Effector memory CD8-positive, alpha-beta T cell (primary cell): Measurements from ENCODE around the gene NET1.

Experiments used
- ATAC-seq: fragments of 150-1000 bp; cut with Tn5 transposase; replicated peaks from 2 replicates; pipeline ENCODE4 v1.10.0; 2021; ENCODE audit warnings: mild to moderate bottlenecking, moderate library complexity
- DNase-seq, 3 experiments: peaks; one replicate each; pipeline ENCODE4 v3.0.0; 2021
- H3K27ac Mint-ChIP-seq, 2 donors: one replicate each; pipeline ENCODE4 v1.8.0; 2022; ENCODE audit warnings: mild to moderate bottlenecking in 2 of 2, mixed read lengths in 2 of 2, moderate library complexity in 2 of 2
- H3K27me3 Mint-ChIP-seq, 2 donors: one replicate each; pipeline ENCODE4 v1.8.0; 2022; ENCODE audit warnings: mixed read lengths in 2 of 2
- H3K36me3 Mint-ChIP-seq: one replicate; pipeline ENCODE4 v1.8.0; 2022; ENCODE audit warnings: mild to moderate bottlenecking, moderate library complexity, mixed read lengths; ENCODE audit not compliant: insufficient read depth
- H3K4me1 Mint-ChIP-seq, 2 donors: one replicate each; pipeline ENCODE4 v1.8.0; 2022; ENCODE audit warnings: low read depth in 2 of 2, mixed read lengths in 2 of 2
- H3K4me3 Mint-ChIP-seq, 2 donors: one replicate each; pipeline ENCODE4 v1.8.0; 2022; ENCODE audit warnings: mild to moderate bottlenecking in 2 of 2, mixed read lengths in 2 of 2, moderate library complexity in 2 of 2
- H3K9me3 Mint-ChIP-seq, 2 donors: one replicate each; pipeline ENCODE4 v1.8.0; 2022; ENCODE audit warnings: mixed read lengths in 2 of 2

Gene NET1

DNA sequence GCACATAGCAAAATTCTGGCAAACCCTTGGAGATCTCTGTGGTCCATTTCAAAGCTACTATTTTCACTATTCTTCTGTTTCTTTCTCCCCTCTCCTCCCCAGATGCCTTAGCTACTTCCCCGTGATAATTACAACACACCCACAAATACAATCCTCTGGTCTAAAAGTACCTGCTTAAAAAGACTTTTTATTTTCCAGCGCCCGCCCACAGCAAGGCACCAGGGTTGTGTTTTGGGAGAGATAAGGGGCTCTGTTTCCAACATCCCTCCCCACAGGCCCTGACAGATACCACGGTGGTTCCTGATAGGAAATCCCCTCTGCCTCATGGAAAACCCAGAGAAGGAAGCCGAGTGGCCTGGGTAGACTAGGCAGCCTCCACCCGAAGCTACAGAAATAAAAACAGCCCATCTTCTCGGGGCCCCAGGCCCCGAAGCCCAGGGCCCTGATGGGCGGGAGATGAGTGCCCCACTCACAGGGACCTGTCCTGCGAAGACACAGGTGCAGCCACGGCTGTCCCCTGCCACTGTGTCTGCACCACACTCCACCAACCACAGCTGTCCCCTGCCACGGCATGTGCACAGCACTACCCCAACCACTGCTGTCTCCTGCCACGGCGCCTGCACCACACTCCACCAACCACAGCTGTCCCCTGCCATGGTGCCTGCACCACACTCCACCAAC is 67.3 kb downstream of the NET1 start:
- DNase-seq (no peak), ATAC-seq (no peak)
- no peaks in the 10 kb centered on the region for H3K9me3 Mint-ChIP-seq
- H3K27me3 Mint-ChIP-seq, result peaks cover 21 to 39% of the 10 kb centered on the region in 2 donors
- H3K27ac Mint-ChIP-seq, result no peak overlapping the region
- H3K4me3 Mint-ChIP-seq, result no peak overlapping the region
- H3K36me3 Mint-ChIP-seq, result no peaks in the 10 kb centered on the region
- H3K4me1 Mint-ChIP-seq, result no peaks in the 10 kb centered on the region

DNA sequence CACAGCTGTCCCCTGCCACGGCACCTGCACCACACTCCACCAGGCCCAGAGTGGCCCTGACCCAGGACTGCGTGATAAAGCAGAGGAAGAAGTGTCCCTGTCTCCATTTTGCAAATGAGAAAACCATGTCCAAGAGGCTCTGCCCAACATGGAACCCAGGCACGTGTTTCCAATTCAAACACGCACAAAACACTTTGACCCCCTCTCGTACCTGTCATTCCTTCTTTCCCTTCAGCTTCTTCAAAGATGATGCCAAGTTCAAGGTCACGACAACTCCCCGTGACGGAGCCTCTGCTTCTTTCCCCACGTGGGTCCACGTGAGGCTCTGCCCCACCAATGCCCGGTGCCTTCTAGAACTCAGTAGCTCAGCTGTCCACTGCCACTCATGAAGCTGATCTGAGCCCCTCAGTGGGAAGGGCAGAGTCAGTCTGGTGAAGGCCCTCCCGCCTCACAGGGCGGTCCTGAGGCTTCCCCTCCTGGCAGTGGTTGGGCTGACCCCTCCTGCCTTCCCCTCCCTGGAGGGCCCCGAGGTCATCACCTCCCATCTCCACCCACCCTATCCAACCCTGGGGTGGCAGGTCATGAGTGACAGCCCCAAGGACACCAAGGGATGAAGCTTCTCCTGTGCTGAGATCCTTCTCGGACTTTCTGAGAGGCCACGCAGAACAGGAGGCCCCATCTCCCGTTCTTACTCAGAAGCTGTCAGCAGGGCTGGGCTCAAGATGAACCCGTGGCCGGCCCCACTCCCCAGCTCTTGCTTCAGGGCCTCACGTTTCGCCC is 68.0 kb downstream of the NET1 start:
- Mint-ChIP-seq H3K27me3 (peaks cover 21 to 46% of the 10 kb centered on the region in 2 donors), H3K4me3 (no peak overlapping the region), H3K27ac (no peak overlapping the region), H3K4me1 (no peaks in the 10 kb centered on the region), H3K9me3 (no peaks in the 10 kb centered on the region), H3K36me3 (no peaks in the 10 kb centered on the region)
- ATAC-seq (no peak), DNase-seq (no peak)

DNA sequence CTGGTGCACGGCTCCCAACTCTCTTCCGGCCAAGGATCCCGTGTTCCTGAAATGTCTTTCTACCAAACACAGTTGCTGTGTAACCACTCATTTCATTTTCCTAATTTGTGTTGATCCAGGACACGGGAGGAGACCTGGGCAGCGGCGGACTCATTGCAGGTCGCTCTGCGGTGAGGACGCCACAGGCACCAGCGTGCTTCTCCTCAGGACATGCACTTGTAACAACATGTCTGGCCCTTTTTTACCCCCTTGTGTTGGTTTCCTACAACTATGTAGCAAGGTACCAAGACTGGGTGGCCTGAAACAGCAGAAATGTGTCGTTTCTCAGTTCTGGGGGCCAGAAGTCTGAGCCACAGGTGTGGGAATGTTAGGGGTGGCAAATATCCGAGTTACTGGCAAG is 68.8 kb downstream of the NET1 start:
- peaks cover 21 to 54% of the 10 kb centered on the region in 2 donors for H3K27me3 Mint-ChIP-seq
- ATAC-seq, result no peak
- H3K9me3 Mint-ChIP-seq, result no peaks in the 10 kb centered on the region
- H3K4me1 Mint-ChIP-seq, result no peaks in the 10 kb centered on the region
- H3K4me3 Mint-ChIP-seq, result no peak overlapping the region
- no peak for DNase-seq
- no peaks in the 10 kb centered on the region for H3K36me3 Mint-ChIP-seq
- no peak overlapping the region for H3K27ac Mint-ChIP-seq

DNA sequence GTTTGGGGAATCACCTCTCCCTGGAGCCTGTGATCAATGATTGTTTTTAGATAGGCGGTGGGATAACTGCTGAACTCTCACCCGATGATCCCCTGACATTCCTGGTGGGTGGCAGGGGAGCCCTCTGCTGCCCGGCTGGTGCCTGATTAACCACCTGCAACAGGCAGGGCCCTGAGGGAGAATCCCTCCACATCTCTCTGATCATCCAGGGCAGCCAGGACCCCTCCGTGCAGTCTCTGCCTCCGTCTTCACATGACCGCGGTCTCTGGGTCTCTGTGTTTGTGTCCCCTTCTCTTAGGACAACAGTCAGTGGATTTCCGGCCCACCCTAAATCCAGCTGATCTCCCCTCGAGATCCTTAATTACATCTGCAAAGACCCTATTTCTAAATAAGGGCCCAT is 69.7 kb downstream of the NET1 start:
- ATAC-seq (no peak), DNase-seq (no peak)
- no peak overlapping the region for H3K4me3 Mint-ChIP-seq
- H3K27me3 Mint-ChIP-seq, result peaks cover 24 to 63% of the 10 kb centered on the region in 2 donors
- no peaks in the 10 kb centered on the region for H3K9me3 Mint-ChIP-seq
- H3K27ac Mint-ChIP-seq, result no peak overlapping the region
- no peaks in the 10 kb centered on the region for H3K4me1 Mint-ChIP-seq
- H3K36me3 Mint-ChIP-seq, result no peaks in the 10 kb centered on the region

DNA sequence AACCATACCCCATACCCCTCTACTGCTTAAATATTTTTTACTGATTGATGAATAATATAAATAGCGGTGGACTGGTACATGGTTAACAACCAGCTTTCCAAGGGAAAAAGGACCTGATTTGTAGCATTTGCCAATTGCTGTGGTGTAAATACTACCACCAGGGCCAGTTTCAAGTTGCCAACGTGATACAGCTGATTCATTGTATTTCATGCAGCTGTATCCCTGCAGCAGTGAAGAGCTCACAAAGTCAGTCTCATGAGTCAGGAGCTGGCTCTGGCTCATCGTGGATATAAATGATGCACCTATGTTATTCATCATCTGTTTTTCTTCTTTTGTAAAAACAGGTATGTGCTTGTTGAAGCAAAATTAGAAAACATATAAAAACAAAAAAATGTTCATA is 71.8 kb downstream of the NET1 start:
- H3K36me3 Mint-ChIP-seq, result no peaks in the 10 kb centered on the region
- H3K27ac Mint-ChIP-seq, result no peak overlapping the region
- DNase-seq, result no peak
- peaks cover 32 to 77% of the 10 kb centered on the region in 2 donors for H3K27me3 Mint-ChIP-seq
- H3K9me3 Mint-ChIP-seq, result no peaks in the 10 kb centered on the region
- no peaks in the 10 kb centered on the region for H3K4me1 Mint-ChIP-seq
- no peak for ATAC-seq
- no peak overlapping the region for H3K4me3 Mint-ChIP-seq

DNA sequence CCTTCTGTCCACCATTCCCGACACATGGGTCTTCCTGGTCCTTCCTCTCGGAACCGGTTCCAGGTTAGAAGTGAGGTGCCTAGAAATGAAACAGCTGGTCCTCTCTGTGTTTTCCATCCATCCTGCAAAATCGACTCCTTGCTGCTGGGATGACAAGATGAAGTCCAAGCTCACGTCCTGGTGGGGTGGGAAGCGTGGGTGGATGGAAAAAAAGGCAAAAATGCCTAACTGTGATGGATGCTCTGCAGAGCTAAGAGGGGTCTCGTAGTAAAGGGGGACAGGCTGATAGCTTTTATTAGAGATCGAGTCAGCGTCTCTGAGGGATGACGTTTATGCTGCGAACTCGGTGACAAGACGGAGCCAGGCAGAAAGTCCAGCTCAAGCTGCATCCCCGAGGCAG is 72.9 kb downstream of the NET1 start:
- DNase-seq (no peak), ATAC-seq (no peak)
- Mint-ChIP-seq H3K4me1 (no peaks in the 10 kb centered on the region), H3K9me3 (no peaks in the 10 kb centered on the region), H3K27ac (no peak overlapping the region), H3K27me3 (peaks cover 27 to 66% of the 10 kb centered on the region in 2 donors), H3K36me3 (no peaks in the 10 kb centered on the region), H3K4me3 (no peak overlapping the region)

DNA sequence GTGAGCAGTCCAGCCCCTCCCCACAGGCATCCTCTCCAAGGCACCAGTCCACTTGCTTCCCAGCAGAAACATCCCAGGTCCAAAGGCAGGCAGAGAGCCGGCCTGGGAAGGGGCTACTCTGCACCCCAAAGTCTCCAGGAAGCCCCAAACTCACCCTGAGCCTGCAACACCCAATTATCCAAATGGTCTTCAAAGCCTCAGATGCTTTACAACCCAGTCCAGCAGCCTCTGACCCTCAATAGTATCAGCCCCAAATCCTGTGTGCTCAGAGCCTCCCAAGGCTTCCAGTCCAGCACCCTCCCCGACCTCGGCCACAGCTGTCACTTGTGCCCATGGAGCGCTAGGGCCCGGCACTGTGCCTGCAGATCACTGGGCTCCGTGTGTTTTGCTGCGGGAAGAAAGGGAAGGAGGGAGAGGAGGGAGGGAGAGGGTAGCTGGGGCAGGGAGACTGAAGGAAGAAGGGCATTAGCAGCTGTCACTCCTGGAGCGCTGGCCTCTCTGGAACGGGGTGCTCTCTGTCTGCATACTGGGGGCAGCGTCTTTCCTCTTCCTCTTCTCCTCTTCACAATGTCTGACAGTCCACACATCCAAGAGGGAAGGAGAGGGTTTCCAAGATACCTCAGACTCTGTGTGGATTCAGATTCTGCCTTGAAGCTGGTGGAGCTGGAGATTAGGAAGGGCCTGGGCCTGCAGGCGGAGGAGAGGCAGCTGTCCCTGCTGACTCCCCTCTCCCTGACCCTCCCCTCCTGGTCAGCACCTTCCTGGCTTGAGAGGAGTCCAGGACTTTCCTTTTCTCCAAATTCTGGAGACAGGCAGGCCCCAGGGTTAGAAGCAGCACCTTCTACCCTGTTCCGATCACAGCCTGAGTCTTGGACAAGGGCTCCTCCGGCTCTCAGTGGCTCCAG is 73.8 kb downstream of the NET1 start:
- Mint-ChIP-seq H3K4me1 (no peaks in the 10 kb centered on the region), H3K4me3 (no peak overlapping the region), H3K27ac (no peak overlapping the region), H3K36me3 (no peaks in the 10 kb centered on the region), H3K27me3 (peaks cover 22 to 57% of the 10 kb centered on the region in 2 donors), H3K9me3 (no peaks in the 10 kb centered on the region)
- ATAC-seq (no peak), DNase-seq (no peak)

DNA sequence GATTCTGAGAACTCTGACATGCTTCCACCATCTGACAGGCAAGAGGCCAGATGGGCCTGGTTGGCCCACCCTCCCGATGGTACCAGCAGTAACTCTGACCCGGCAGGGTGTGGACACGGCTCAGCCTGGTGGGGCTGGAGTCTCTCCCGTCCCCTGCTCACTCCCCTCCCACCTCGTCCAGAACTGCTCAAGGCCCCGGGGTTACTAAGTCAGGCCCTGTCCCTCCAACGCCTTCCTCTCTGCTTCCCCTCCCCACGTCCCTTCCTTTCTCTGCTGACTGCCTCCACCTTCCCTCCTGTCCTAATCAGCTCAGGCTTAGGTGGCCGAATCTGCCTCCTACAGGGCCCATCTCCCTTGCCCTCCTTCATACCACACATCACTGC is 74.5 kb downstream of the NET1 start:
- H3K4me1 Mint-ChIP-seq, result no peaks in the 10 kb centered on the region
- H3K9me3 Mint-ChIP-seq, result no peaks in the 10 kb centered on the region
- no peak overlapping the region for H3K27ac Mint-ChIP-seq
- no peaks in the 10 kb centered on the region for H3K36me3 Mint-ChIP-seq
- no peak overlapping the region for H3K4me3 Mint-ChIP-seq
- no peak for DNase-seq
- peaks cover 19 to 50% of the 10 kb centered on the region in 2 donors for H3K27me3 Mint-ChIP-seq
- no peak for ATAC-seq

DNA sequence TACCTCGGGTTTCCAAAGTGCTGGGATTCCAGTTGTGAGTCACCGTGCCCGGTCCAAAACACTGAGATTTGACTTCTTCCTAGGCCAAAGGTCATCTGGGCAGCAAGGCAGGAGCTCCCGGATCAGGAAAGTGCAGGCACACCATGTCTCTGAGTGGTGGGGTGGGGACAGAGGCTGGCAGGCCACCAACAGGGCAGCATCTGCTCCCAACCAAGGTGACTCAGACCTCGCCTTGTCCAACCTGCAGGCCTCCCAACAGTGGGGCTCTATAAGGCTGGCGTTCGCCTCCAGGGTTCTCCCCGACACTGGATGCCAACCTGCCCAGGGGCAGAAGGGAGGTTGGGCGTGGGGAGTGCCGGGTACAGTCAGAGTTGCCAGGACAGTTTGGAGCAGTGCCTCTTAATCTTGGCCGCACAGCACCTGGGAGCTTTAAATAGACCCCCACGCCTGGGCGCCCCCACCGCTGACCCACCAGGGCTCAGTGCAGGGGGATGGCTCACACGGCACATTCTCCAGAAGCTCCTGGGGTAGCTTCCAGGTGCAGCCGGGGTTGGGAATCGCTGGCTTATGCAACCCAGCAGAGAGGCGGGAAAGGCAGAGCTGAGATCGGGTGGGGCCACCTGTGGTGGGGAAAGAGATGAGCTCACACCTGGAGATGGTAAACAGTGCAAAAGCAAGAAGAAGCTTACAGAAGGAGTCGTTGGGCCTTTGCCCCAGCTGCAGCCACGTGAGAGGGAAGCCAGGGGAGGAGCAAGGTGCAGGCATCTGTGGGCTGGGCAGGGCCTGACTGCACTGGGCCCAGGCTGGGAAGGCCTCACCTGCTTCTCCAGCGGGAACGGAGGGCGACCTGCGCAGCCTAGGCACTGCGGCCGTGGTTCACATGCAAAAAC is 76.2 kb downstream of the NET1 start:
- Mint-ChIP-seq H3K4me1 (no peaks in the 10 kb centered on the region), H3K27ac (no peak overlapping the region), H3K9me3 (no peaks in the 10 kb centered on the region), H3K36me3 (no peaks in the 10 kb centered on the region), H3K27me3 (peaks cover 11 to 50% of the 10 kb centered on the region in 2 donors), H3K4me3 (no peak overlapping the region)
- ATAC-seq, result no peak
- DNase-seq, result no peak

DNA sequence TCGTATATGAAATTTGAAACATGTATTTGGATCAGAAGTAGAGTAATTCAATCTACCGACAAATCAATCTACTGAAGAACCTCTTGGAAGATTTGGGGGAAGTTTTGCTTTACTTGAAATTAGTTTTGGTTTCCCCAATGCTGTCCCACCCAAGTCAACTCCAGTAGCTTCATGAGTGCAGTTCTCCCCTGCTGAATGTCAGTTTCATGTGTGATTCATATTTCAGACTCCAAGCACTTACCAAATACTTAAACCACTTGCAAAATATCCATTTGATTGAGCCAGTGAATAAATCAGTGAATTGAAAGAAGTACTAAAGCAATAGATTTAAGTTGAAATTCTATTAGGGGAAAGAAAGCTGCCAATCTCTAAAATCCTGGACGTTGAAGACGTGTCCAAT is 77.7 kb downstream of the NET1 start:
- no peaks in the 10 kb centered on the region for H3K36me3 Mint-ChIP-seq

DNA sequence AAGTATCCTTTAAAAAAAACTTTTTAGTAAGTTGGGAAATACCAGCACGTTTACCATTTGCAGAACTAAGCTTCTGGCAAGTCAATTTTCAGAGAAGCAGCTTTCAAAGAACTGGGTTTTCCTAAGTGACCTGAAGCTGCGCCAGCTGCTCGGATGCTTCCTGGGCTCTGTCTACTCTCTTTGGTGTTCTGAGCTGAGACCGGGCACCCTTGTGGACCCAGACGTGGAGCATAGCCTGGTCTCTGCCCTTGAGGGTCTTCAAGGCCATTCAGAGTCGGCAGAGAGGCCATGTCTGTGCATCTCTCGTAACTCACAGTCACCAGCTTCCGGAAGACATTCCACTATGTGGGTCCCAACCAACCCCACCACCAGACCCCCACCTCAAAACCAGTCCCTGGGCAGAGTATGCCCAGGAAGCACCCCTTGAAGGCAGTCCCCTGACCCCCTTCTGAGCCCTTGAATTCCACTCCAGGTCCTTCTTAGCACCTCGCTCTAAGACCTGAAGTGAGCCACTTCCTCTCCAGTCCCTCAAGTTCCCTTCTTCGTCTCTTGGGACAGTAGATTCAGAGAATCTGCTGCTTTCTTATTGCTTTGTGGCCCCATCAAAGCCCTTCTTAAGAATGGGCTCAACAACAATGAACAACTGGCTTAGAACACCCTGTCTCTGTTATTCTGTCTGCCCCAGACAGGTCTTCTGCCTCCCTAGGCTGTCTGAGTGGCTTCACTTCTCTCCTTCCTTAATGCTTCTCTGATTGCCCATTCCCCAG is 78.5 kb downstream of the NET1 start:
- H3K4me3 Mint-ChIP-seq, result no peak overlapping the region
- H3K9me3 Mint-ChIP-seq, result no peaks in the 10 kb centered on the region
- H3K4me1 Mint-ChIP-seq, result no peaks in the 10 kb centered on the region
- no peak for ATAC-seq
- DNase-seq, result no peak
- no peak overlapping the region for H3K27ac Mint-ChIP-seq
- no peaks in the 10 kb centered on the region for H3K36me3 Mint-ChIP-seq
- peaks cover 11 to 38% of the 10 kb centered on the region in 2 donors for H3K27me3 Mint-ChIP-seq

More for the DNA sequence above, 77.7 kb downstream of the NET1 start:
- Mint-ChIP-seq H3K9me3 (no peaks in the 10 kb centered on the region), H3K27ac (no peak overlapping the region), H3K27me3 (peaks cover 11 to 46% of the 10 kb centered on the region in 2 donors), H3K4me3 (no peak overlapping the region), H3K4me1 (no peaks in the 10 kb centered on the region)
- DNase-seq (no peak), ATAC-seq (no peak)

DNA sequence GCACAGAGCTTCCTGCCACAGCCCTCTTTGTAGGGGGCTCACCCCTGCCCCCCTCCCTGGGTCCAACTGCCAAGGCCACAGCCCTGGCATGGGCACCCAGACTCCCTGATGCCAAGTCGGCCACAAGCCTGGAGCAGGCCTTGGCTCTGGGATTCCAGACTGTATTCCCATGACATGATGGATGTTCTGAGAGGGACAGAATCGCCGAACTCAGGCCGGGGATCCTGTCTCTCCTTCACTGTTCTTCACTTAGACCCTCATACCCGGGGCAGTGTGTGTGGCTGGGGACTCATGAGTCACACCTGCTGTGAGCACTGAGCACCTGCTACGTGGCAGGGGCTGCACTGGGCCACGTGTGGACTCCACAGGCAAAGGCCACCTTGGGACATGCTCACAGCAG is 79.1 kb downstream of the NET1 start:
- Mint-ChIP-seq H3K9me3 (no peaks in the 10 kb centered on the region), H3K4me3 (no peak overlapping the region), H3K27ac (no peak overlapping the region), H3K36me3 (no peaks in the 10 kb centered on the region), H3K27me3 (peaks cover 11 to 32% of the 10 kb centered on the region in 2 donors), H3K4me1 (no peaks in the 10 kb centered on the region)
- ATAC-seq, result no peak
- no peak for DNase-seq
